ENCODE measurements around the gene USP28.
"Not testable (repeated sequence)": the region's sequence is repeated elsewhere in the genome, so short reads cannot be mapped to it uniquely, and the experiment has no call there.

Gene USP28

GRCh38 chr11:113764527-113765219 is 110.7 kb downstream of the USP28 start:
- FAIRE-seq = no peak

GRCh38 chr11:113763040-113763439 is 112.3 kb downstream of the USP28 start:
- FAIRE-seq = not testable (repeated sequence)

GRCh38 chr11:113760241-113760640 is 115.1 kb downstream of the USP28 start:
- FAIRE-seq = no peak

- no peak for FAIRE-seq
Observed at GRCh38 chr11:113752932-113753331, 122.4 kb downstream of the USP28 start.
